Activated CD4-positive, CD25-positive, alpha-beta regulatory T cell treated with anti-CD3 and anti-CD28 coated beads, Interleukin-2, amount 50 U/mL, for 24 hours (primary cell): ENCODE results near the gene RYR1.
"Not testable (repeated sequence)": the region's sequence is repeated elsewhere in the genome, so short reads cannot be mapped to it uniquely, and the experiment has no call there.

Experiments used
- ATAC-seq, 2 donors: fragments of 150-1000 bp; cut with Tn5 transposase; one replicate each; pipeline ENCODE4 v1.10.0; 2021; ENCODE audit warnings: mild to moderate bottlenecking in 1 of 2, moderate library complexity in 1 of 2

Gene RYR1

GRCh38 chr19:38517980-38518379 lies 84.5 kb downstream of the RYR1 start:
- not testable (repeated sequence) for ATAC-seq

GRCh38 chr19:38519168-38519567 lies 85.7 kb downstream of the RYR1 start:
- no peak for ATAC-seq

- no peak for ATAC-seq
Measured at GRCh38 chr19:38519988-38520387, 86.5 kb downstream of the RYR1 start.

GRCh38 chr19:38522915-38523314 lies 89.4 kb downstream of the RYR1 start:
- ATAC-seq, result no peak

GRCh38 chr19:38523319-38523718 lies 89.8 kb downstream of the RYR1 start:
- ATAC-seq, result no peak

- ATAC-seq, result no peak
Measured at GRCh38 chr19:38524369-38524768, 90.9 kb downstream of the RYR1 start.

- ATAC-seq, result no peak
Measured at GRCh38 chr19:38524994-38525634, 91.6 kb downstream of the RYR1 start.

GRCh38 chr19:38526430-38526829 lies 92.9 kb downstream of the RYR1 start:
- ATAC-seq, result no peak

- ATAC-seq, result peak in 1 of 2 donors; percentile 27
Measured at GRCh38 chr19:38527466-38528136, 94.1 kb downstream of the RYR1 start.

GRCh38 chr19:38528213-38528755 lies 94.8 kb downstream of the RYR1 start:
- no peak for ATAC-seq

GRCh38 chr19:38528931-38529330 lies 95.4 kb downstream of the RYR1 start:
- ATAC-seq, result no peak

GRCh38 chr19:38531515-38531914 lies 98.0 kb downstream of the RYR1 start:
- no peak for ATAC-seq

GRCh38 chr19:38532939-38533338 lies 99.4 kb downstream of the RYR1 start:
- ATAC-seq, result no peak

GRCh38 chr19:38534574-38534973 lies 101.1 kb downstream of the RYR1 start:
- ATAC-seq, result no peak

GRCh38 chr19:38535212-38535611 lies 101.7 kb downstream of the RYR1 start:
- ATAC-seq, result no peak

- no peak for ATAC-seq
Measured at GRCh38 chr19:38537071-38537936, 103.8 kb downstream of the RYR1 start.

- ATAC-seq, result no peak
Measured at GRCh38 chr19:38538386-38538785, 104.9 kb downstream of the RYR1 start.

- peak; percentile 89 for ATAC-seq
Measured at GRCh38 chr19:38538793-38539528, 105.5 kb downstream of the RYR1 start.

GRCh38 chr19:38539751-38540150 lies 106.3 kb downstream of the RYR1 start:
- ATAC-seq, result no peak

- ATAC-seq, result no peak
Measured at GRCh38 chr19:38542040-38542439, 108.5 kb downstream of the RYR1 start.

- no peak for ATAC-seq
Measured at GRCh38 chr19:38543286-38543806, 109.9 kb downstream of the RYR1 start.
